ENCODE measurements around the gene NDUFAF3.
A peak's percentile ranks its signal among the peaks of the same experiment; 100 is the strongest.

Gene NDUFAF3

GRCh38 chr3:49028298-49028672, 6.4 kb downstream of the NDUFAF3 start:
- Histone ChIP-seq H3K4me3 (peak overlapping the region; percentile 70), H3K9me3 (no peaks in the 10 kb centered on the region), H3K36me3 (replicated peaks) (peaks cover 75% of the 10 kb centered on the region), H3K27me3 (ENCODE audit: low read depth) (no peaks in the 10 kb centered on the region), H3K4me1 (peaks cover 8% of the 10 kb centered on the region)
- DNase-seq (ENCODE audit: low spot score in 2 of 2), result no peak
- in situ Hi-C loops (cut with MboI; ENCODE audit: low sequenced_read_pairs), result no loop called here

- no peaks in the 10 kb centered on the region for H3K27me3 ChIP-seq (ENCODE audit: low read depth)
- H3K4me1 ChIP-seq, result peaks cover 8% of the 10 kb centered on the region
- H3K36me3 ChIP-seq (replicated peaks), result peaks cover 73% of the 10 kb centered on the region
- peak within 1 kb of the TSS; percentile 70 for H3K4me3 ChIP-seq
- H3K9me3 ChIP-seq, result no peaks in the 10 kb centered on the region
- peak; percentile 87 to 94 for DNase-seq (ENCODE audit: low spot score in 2 of 2)
- in situ Hi-C loops (cut with MboI; ENCODE audit: low sequenced_read_pairs), result no loop called here
Observed at GRCh38 chr3:49028673-49029562, 7.0 kb downstream of the NDUFAF3 start, which contains the start of gene IMPDH2. Gene IMPDH2 (minus strand): TSS chr3:49029398. CDS start chr3:49029350, 48 bp downstream.

GRCh38 chr3:49029563-49029884, 7.6 kb downstream of the NDUFAF3 start:
- in situ Hi-C loops (cut with MboI; ENCODE audit: low sequenced_read_pairs), result no loop called here
- Histone ChIP-seq H3K4me1 (peaks cover 8% of the 10 kb centered on the region), H3K9me3 (no peaks in the 10 kb centered on the region), H3K27me3 (ENCODE audit: low read depth) (no peaks in the 10 kb centered on the region), H3K36me3 (replicated peaks) (peaks cover 69% of the 10 kb centered on the region), H3K4me3 (peak overlapping the region; percentile 70)
- no peak for DNase-seq (ENCODE audit: low spot score in 2 of 2)

GRCh38 chr3:49030321-49030720, 8.4 kb downstream of the NDUFAF3 start:
- H3K4me3 ChIP-seq, result no peak overlapping the region
- no peaks in the 10 kb centered on the region for H3K9me3 ChIP-seq
- in situ Hi-C loops (cut with MboI; ENCODE audit: low sequenced_read_pairs), result no loop called here
- DNase-seq (ENCODE audit: low spot score in 2 of 2), result no peak
- no peaks in the 10 kb centered on the region for H3K27me3 ChIP-seq (ENCODE audit: low read depth)
- H3K4me1 ChIP-seq, result peaks cover 8% of the 10 kb centered on the region
- peaks cover 69% of the 10 kb centered on the region for H3K36me3 ChIP-seq (replicated peaks)

DNA sequence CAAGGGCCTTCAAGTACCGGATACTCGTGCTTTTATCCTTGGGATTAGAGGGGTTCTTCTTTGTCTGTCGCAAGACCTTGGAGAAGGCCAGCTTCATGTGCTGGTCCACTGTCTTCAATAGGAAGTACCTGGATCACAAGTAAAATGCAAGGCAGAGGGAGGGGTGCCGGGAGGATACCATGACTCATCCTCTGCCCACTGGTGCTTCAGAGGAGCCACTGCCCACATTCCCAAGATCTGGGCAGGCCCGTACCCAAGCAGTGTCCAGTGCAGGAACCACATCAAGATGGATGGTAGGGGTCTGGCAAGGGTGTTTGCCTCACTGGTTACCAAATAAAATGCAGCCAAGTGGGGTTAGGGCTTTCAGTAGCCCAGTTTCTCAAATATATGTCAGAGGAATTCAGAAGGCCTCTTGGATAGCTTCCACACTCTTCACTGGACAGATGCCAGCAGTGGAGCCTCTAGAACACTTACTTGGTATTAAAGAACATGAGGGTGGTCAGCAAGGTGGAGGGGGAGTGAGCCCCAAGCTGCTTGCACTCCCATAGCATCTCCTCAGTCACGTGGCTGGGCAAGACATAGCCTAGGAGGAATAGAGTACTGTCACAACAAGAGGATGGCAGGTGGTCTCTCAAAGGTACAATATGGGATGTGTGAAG, 10.9 kb downstream of the NDUFAF3 start:
- H3K36me3 ChIP-seq (replicated peaks), result peaks cover 56% of the 10 kb centered on the region

GRCh38 chr3:49034650-49035049, 12.7 kb downstream of the NDUFAF3 start:
- no peaks in the 10 kb centered on the region for H3K27me3 ChIP-seq (ENCODE audit: low read depth)
- H3K4me3 ChIP-seq, result no peak overlapping the region
- no peak for DNase-seq (ENCODE audit: low spot score in 2 of 2)
- no peaks in the 10 kb centered on the region for H3K4me1 ChIP-seq
- H3K36me3 ChIP-seq (replicated peaks), result peaks cover 60% of the 10 kb centered on the region
- in situ Hi-C loops (cut with MboI; ENCODE audit: low sequenced_read_pairs), result no loop called here
- H3K9me3 ChIP-seq, result no peaks in the 10 kb centered on the region

More for the DNA sequence above, 10.9 kb downstream of the NDUFAF3 start:
- H3K27me3 ChIP-seq (ENCODE audit: low read depth), result no peaks in the 10 kb centered on the region
- in situ Hi-C loops (cut with MboI; ENCODE audit: low sequenced_read_pairs), result no loop called here
- H3K4me1 ChIP-seq, result peaks cover 8% of the 10 kb centered on the region
- no peak for DNase-seq (ENCODE audit: low spot score in 2 of 2)
- no peak overlapping the region for H3K4me3 ChIP-seq
- no peaks in the 10 kb centered on the region for H3K9me3 ChIP-seq

- no peak for DNase-seq (ENCODE audit: low spot score in 2 of 2)
- H3K36me3 ChIP-seq (replicated peaks), result peaks cover 60% of the 10 kb centered on the region
- H3K27me3 ChIP-seq (ENCODE audit: low read depth), result no peaks in the 10 kb centered on the region
- H3K9me3 ChIP-seq, result no peaks in the 10 kb centered on the region
- in situ Hi-C loops (cut with MboI; ENCODE audit: low sequenced_read_pairs), result no loop called here
- H3K4me3 ChIP-seq, result no peak overlapping the region
- no peaks in the 10 kb centered on the region for H3K4me1 ChIP-seq
Observed at GRCh38 chr3:49035281-49035680, 13.4 kb downstream of the NDUFAF3 start.

- Histone ChIP-seq H3K9me3 (no peaks in the 10 kb centered on the region), H3K4me3 (no peak overlapping the region), H3K27me3 (ENCODE audit: low read depth) (no peaks in the 10 kb centered on the region), H3K36me3 (replicated peaks) (peaks cover 70% of the 10 kb centered on the region), H3K4me1 (no peaks in the 10 kb centered on the region)
- in situ Hi-C loops (cut with MboI; ENCODE audit: low sequenced_read_pairs), result no loop called here
- no peak for DNase-seq (ENCODE audit: low spot score in 2 of 2)
Observed at GRCh38 chr3:49053543-49053942, 31.6 kb downstream of the NDUFAF3 start.

DNA sequence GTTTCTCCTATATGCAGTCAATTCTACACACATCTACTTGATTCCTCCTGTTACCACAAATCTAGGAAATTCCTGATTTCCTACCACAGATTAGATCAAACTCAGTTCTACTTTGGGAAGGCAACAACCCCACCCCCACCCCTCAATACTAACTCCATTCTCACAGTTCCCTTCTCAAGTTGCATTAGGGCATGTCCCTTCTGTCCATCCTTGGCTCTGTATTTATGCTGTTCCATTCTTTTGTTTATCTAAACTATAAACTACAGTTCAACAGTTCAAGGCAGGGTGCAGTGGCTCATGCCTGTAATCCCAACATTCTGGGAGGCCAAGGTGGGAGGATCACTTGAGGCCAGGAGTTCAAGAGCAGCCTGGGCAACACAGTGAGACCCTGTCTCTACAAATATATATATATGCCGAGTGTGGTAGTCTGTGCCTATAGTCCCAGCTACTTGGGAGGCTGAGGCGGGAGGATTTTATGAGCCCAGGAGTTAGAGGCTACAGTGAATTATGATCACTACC, 32.5 kb downstream of the NDUFAF3 start:
- in situ Hi-C loops (cut with MboI; ENCODE audit: low sequenced_read_pairs), result no loop called here
- DNase-seq (ENCODE audit: low spot score in 2 of 2), result no peak
- no peaks in the 10 kb centered on the region for H3K4me1 ChIP-seq
- H3K4me3 ChIP-seq, result no peak overlapping the region
- H3K36me3 ChIP-seq (replicated peaks), result peaks cover 70% of the 10 kb centered on the region
- H3K9me3 ChIP-seq, result no peaks in the 10 kb centered on the region
- no peaks in the 10 kb centered on the region for H3K27me3 ChIP-seq (ENCODE audit: low read depth)

GRCh38 chr3:49057268-49057667, 35.3 kb downstream of the NDUFAF3 start:
- no peaks in the 10 kb centered on the region for H3K27me3 ChIP-seq (ENCODE audit: low read depth)
- H3K9me3 ChIP-seq, result no peaks in the 10 kb centered on the region
- no peaks in the 10 kb centered on the region for H3K4me1 ChIP-seq
- no peak overlapping the region for H3K4me3 ChIP-seq
- no peak for DNase-seq (ENCODE audit: low spot score in 2 of 2)
- peaks cover 70% of the 10 kb centered on the region for H3K36me3 ChIP-seq (replicated peaks)
- in situ Hi-C loops (cut with MboI; ENCODE audit: low sequenced_read_pairs), result no loop called here

- H3K9me3 ChIP-seq, result no peaks in the 10 kb centered on the region
- H3K27me3 ChIP-seq (ENCODE audit: low read depth), result no peaks in the 10 kb centered on the region
- H3K4me1 ChIP-seq, result no peaks in the 10 kb centered on the region
- peaks cover 67% of the 10 kb centered on the region for H3K36me3 ChIP-seq (replicated peaks)
- DNase-seq (ENCODE audit: low spot score in 2 of 2), result no peak
- no peak overlapping the region for H3K4me3 ChIP-seq
- in situ Hi-C loops (cut with MboI; ENCODE audit: low sequenced_read_pairs), result no loop called here
Observed at GRCh38 chr3:49058011-49058410, 36.1 kb downstream of the NDUFAF3 start.

Measured in HAP-1 (cell line).